ENCODE results near the gene PABPN1L.
"Not testable (repeated sequence)": the region's sequence is repeated elsewhere in the genome, so short reads cannot be mapped to it uniquely, and the experiment has no call there.

PABPN1L gene

GRCh38 chr16:88900662-88901052 lies 34.2 kb upstream of the PABPN1L start:
- no peak for DNase-seq

- DNase-seq, result no peak
These were observed 33.6 kb upstream of the PABPN1L start for GRCh38 chr16:88899901-88900661.

- no peak for DNase-seq
These were observed 31.4 kb upstream of the PABPN1L start for GRCh38 chr16:88897696-88898425.

- DNase-seq, result no peak
These were observed 30.0 kb upstream of the PABPN1L start for GRCh38 chr16:88896238-88897070.

- DNase-seq, result no peak
These were observed 28.9 kb upstream of the PABPN1L start for GRCh38 chr16:88895335-88895734.

- no peak for DNase-seq
These were observed 28.3 kb upstream of the PABPN1L start for GRCh38 chr16:88894681-88895300.

GRCh38 chr16:88894266-88894665 lies 27.8 kb upstream of the PABPN1L start:
- DNase-seq, result not testable (repeated sequence)

GRCh38 chr16:88893127-88893968 lies 26.9 kb upstream of the PABPN1L start:
- DNase-seq, result no peak

GRCh38 chr16:88892065-88892464 lies 25.6 kb upstream of the PABPN1L start:
- no peak for DNase-seq

- DNase-seq, result no peak
These were observed 24.6 kb upstream of the PABPN1L start for GRCh38 chr16:88891083-88891482.

GRCh38 chr16:88889702-88890352 lies 23.4 kb upstream of the PABPN1L start:
- DNase-seq, result not testable (repeated sequence)

GRCh38 chr16:88888461-88889387 lies 22.3 kb upstream of the PABPN1L start:
- DNase-seq, result no peak

- no peak for DNase-seq
These were observed 21.6 kb upstream of the PABPN1L start for GRCh38 chr16:88888057-88888456.

GRCh38 chr16:88886845-88887521 lies 20.5 kb upstream of the PABPN1L start:
- no peak for DNase-seq

GRCh38 chr16:88886420-88886844 lies 20.0 kb upstream of the PABPN1L start:
- DNase-seq, result no peak

- DNase-seq, result no peak
These were observed 19.3 kb upstream of the PABPN1L start for GRCh38 chr16:88885693-88886280.

GRCh38 chr16:88884569-88885271 lies 18.3 kb upstream of the PABPN1L start:
- DNase-seq, result no peak

GRCh38 chr16:88883946-88884345 lies 17.5 kb upstream of the PABPN1L start:
- DNase-seq, result no peak
